ENCODE data around the gene UBE2D2.
"Not testable (repeated sequence)": the region's sequence is repeated elsewhere in the genome, so short reads cannot be mapped to it uniquely, and the experiment has no call there.

- not testable (repeated sequence) for TF ChIP-seq CTCF (IDR thresholded peaks at IDR 0.05); POLR2A (IDR thresholded peaks at IDR 0.05); POLR2AphosphoS5 (IDR thresholded peaks at IDR 0.05; ENCODE audit: insufficient read depth in 1 of 2, low read depth in 1 of 2)
Observed at GRCh38 chr5:139625398-139625797, 64.3 kb downstream of the UBE2D2 start.
